DMS 273 (cell line): ENCODE data around the gene EML6.

Experiments used
- DNase-seq: peaks from one replicate; lab custom pipeline; 2025; ENCODE audit not compliant: unreplicated experiment; lab: John Stamatoyannopoulos, UW

The EML6 gene

GRCh38 chr2:55017880-55018279, 294.4 kb downstream of the EML6 start:
- no peak for DNase-seq

DNA sequence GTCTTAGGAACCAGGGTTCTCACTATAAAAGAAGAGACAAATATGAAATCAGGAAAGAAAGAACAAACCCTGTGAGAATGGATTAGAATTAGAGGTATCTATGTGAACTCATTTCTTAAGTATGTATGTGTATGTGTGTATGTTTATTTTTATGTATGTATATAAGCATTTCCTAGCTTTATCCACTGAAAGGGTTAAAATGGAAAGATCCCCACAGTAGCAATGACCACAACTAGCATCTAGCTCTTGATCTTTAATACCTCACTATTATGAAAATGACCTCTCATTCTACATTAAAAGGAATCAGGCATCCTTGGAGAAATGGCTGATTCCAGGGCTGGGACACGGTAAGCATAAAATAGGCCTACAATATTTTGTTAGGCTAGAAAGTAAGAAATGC, 295.2 kb downstream of the EML6 start:
- DNase-seq, result no peak

DNA sequence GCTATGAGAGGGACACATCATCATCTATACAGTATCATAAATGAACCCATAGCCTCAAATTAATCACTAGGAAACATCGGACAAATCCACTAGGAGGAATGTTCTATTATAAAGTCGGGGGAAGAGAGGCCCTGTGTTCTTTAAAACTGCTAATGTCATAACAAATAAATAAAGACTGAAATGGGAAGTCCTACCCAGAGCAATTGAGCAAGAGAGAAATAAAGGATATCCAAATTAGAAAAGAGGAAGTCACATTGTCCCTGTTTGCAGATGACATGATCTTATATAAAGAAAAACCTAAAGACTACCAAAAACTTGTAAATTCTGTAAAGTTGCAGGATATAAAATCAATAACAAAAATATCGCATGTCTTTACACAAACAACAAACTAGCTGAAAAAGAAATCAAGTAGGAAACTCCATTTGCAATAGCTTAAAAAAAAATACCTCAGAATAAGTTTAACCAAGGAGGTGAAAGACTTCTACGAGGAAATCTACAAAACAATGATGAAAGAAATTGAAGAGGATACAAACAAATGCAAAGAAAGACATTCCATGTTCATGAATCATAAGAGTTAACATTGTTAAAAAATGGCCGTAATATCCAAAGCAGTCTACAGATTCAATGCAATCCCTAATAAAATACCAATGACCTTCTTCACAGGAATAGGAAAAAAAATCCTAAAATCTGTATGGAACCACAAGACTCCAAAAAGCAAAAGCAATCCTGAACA, 296.2 kb downstream of the EML6 start:
- no peak for DNase-seq
